Pancreas (tissue), 10 donors: ENCODE results near the gene SH3YL1. TPM values are rescaled to one million over a fixed set of nuclear protein-coding genes. Genes with fewer than 3 reads are reported as not detected.

ENCODE experiments used
- ATAC-seq, 4 donors: fragments of 200-7000 bp; cut with Tn5 transposase; one replicate each; pipeline versions ENCODE4 v1.8.0 to v1.9.1; 2020; ENCODE audit warnings: mild to moderate bottlenecking in 4 of 4, moderate library complexity in 4 of 4
- DNase-seq, 6 donors: peaks; one replicate each; pipeline ENCODE4 v3.0.0-alpha.2; 2020
- FAIRE-seq: peaks from 2 replicates; lab custom pipeline; 2012; peaks lifted over from hg19 to GRCh38; lab: Jason Lieb, UNC
- H3K27ac ChIP-seq, 4 donors: fragments of 200-600 bp; sonication (generic); 1 replicate in 3 of 4; 2 replicates in 1 of 4; pipeline versions ENCODE4 v1.5.0 to v1.8.0; 2020
- H3K27me3 ChIP-seq, 4 donors: fragments of 200-600 bp; one replicate each; pipeline ENCODE4 v1.8.0; 2021
- H3K36me3 ChIP-seq, 3 donors: fragments of 200-600 bp; sonication (generic) in 1 of 3; one replicate each; pipeline versions ENCODE4 v1.5.0 to v1.8.0; 2020 to 2021
- H3K4me1 ChIP-seq, 3 donors: fragments of 200-600 bp; one replicate each; pipeline ENCODE4 v1.8.0; 2021
- H3K4me3 ChIP-seq, 4 donors: fragments of 200-600 bp; sonication (generic) in 2 of 4; one replicate each; pipeline versions ENCODE4 v1.5.0 to v1.8.0; 2020 to 2021
- H3K9me3 ChIP-seq, 4 donors: fragments of 200-600 bp; one replicate each; pipeline ENCODE4 v1.8.0; 2021
- WGBS, 2 donors: extraction: QIAGEN DNeasy Blood & Tissue Kit; methylation state at CpG; one replicate each; pipeline ENCODE4 v1.1.7; 2013; 5-methylcytosine and 5-hydroxymethylcytosine counted together
- intact Hi-C, 3 donors: fragments of 100-400 bp; cut with DNase I; formaldehyde crosslinking; loops; one replicate each; pipeline versions ENCODE4 v1.11.1 to v1.14.2; 2022
- polyA plus RNA-seq, 2 donors: library from polyadenylated mRNA; stranded (reverse); fragments of 200-250 nt; gene quantifications; one replicate each; pipeline ENCODE4 v1.2.3, GENCODE V29; 2013
- total RNA-seq, 6 donors: library from RNA; stranded (reverse); fragmentation: NEBNext Ultra II Directional in 4 of 6; extraction: Animal tissue kit (Norgen Biotek cat#: 25700) in 4 of 6; gene quantifications; one replicate each; pipeline versions ENCODE4 v1.2.1 to v1.2.4, GENCODE V29; 2021 to 2023
- TF ChIP-seq, protein P1 (sequence below), 4 donors: fragments of 200-600 bp; sonication (generic) in 3 of 4; IDR thresholded peaks; one replicate each; pipeline versions ENCODE4 v1.5.0 to v1.8.0; 2021; ENCODE audit warnings: antibody characterized with exemption in 4 of 4
- donor health status: healthy with polysubstance abuse.
- donor health status: DM: no; HTN: no; CAD: no; lungs with moderate emphysema.
- donor health status: DM: no; HTN: no; CAD: no.
- donor health status: control.
- donor health status: control.
- donor health status: Bipolar disorder and iron deficiency.
- donor health status: DM: yes; HTN: yes; CAD: no.
- donor health status: DM: no; HTN: no; CAD: no.
- donor health status: DM: no; HTN: no; CAD: no.
- donor health status: DM: yes; HTN: yes; CAD: no.

SH3YL1 gene
- total and polyA plus RNA-seq, 8 donors: 63.7 to 162 (median 119) TPM

DNA sequence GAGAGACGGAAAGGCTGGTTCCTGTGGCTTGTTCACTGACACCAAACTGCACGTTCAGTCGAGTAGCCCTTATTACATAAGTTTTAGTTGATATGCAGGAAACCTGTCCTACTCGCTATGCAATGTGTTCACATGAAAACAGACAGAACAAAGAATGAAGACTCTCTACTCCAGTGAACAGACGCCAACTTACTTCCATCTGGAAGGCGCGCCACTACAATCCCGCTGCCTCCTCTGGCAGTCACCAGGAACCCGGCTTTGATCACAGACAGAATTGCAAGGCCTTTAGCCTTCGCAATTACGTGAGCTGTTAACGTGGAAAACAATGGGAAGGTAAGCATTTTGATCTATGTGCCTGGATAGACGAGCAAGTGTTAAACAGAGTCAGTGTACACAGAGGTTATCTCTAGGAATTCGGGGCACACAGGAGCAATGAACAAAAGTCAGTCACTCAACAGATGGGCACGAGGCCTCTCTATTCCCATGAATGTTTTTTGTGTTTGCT, 14.2 kb downstream of the SH3YL1 start:
- no peak for ATAC-seq
- H3K4me3 ChIP-seq: no peak overlapping the region
- intact Hi-C loops: no loop called here

DNA sequence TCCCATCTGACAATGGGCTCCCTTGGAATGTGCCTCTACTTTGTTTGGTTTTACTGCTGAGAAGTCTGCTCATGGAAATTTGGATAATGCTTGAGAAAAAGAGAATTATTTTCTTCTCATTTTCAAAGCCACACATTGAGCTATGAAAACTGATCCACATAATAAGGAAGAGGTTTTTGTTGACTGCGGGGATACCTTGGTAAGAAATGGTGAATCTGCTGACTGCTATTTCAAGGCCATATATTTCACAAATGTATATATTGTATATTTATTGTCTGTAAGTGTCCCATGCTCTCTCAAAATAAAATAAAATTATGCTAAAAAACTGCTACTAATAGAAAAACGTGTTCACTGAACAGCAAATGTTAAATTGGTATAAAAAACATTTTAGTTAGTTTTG, 15.1 kb downstream of the SH3YL1 start:
- Histone ChIP-seq H3K4me3 (no peak overlapping the region), H3K27ac (no peak overlapping the region), H3K36me3 (peaks cover 0 to 43% (median 16%) of the 10 kb centered on the region in 3 donors), H3K9me3 (no peaks in the 10 kb centered on the region), H3K4me1 (no peaks in the 10 kb centered on the region), H3K27me3 (no peaks in the 10 kb centered on the region)
- no peak for DNase-seq
- intact Hi-C loops: no loop called here
- no peak for ATAC-seq
- FAIRE-seq: no peak
- WGBS, 2 donors: 73 to 87% methylated on average over 2 of the region's 2 CpGs
- TF ChIP-seq, protein P1, sequence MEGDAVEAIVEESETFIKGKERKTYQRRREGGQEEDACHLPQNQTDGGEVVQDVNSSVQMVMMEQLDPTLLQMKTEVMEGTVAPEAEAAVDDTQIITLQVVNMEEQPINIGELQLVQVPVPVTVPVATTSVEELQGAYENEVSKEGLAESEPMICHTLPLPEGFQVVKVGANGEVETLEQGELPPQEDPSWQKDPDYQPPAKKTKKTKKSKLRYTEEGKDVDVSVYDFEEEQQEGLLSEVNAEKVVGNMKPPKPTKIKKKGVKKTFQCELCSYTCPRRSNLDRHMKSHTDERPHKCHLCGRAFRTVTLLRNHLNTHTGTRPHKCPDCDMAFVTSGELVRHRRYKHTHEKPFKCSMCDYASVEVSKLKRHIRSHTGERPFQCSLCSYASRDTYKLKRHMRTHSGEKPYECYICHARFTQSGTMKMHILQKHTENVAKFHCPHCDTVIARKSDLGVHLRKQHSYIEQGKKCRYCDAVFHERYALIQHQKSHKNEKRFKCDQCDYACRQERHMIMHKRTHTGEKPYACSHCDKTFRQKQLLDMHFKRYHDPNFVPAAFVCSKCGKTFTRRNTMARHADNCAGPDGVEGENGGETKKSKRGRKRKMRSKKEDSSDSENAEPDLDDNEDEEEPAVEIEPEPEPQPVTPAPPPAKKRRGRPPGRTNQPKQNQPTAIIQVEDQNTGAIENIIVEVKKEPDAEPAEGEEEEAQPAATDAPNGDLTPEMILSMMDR (IDR thresholded peaks at IDR 0.05): no peak

More for the DNA sequence above, 14.2 kb downstream of the SH3YL1 start:
- no peaks in the 10 kb centered on the region for H3K27me3 ChIP-seq
- H3K9me3 ChIP-seq: no peaks in the 10 kb centered on the region
- DNase-seq: no peak
- no peaks in the 10 kb centered on the region for H3K4me1 ChIP-seq
- WGBS, 2 donors: 75 to 78% methylated on average over 15 of the region's 15 CpGs
- TF ChIP-seq, protein P1 (IDR thresholded peaks at IDR 0.05): no peak
- no peak for FAIRE-seq
- no peak overlapping the region for H3K27ac ChIP-seq
- H3K36me3 ChIP-seq: peaks cover 0 to 34% (median 12%) of the 10 kb centered on the region in 3 donors

DNA sequence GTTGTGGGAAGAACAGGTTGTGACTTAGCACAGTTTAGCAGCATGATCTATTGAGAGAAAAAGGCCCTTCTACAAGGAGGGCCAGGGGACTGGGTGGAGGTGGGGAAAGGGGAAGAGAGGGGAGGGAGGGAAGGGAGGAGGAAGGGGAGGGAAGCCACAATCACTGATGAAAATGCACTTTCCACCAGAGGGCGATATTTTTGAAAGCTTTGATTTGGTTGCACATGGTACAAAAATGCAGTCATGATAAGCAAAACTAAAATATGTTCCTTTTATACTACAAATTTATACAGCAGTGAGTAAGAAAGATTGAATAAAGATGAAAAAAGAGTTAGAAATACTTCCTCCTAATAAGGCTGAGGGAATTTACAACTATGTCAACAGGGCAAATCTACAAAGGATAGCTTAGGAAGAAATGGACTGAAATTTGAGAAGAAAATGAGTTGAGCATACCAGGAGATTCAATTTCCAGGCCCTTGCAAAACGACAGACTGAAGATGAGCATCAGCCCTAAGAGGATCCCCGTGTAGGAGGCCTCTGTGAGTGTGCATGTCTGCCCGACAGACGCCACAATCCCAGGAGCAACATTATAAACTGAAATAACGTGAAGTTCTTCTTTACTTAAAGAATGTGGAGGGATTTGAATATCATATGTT, 17.2 kb downstream of the SH3YL1 start:
- Histone ChIP-seq H3K4me1 (no peaks in the 10 kb centered on the region), H3K27ac (no peak overlapping the region), H3K4me3 (no peak overlapping the region), H3K27me3 (no peaks in the 10 kb centered on the region), H3K36me3 (peaks cover 0 to 52% (median 19%) of the 10 kb centered on the region in 3 donors), H3K9me3 (peaks cover 0 to 3% (median 0%) of the 10 kb centered on the region in 4 donors)
- DNase-seq (peak in 3 of 6 donors; percentile 26 to 36 (median 32)), FAIRE-seq (no peak), ATAC-seq (peak; percentile 75 to 87 (median 82))
- intact Hi-C loops: no loop called here
- 55 to 57% methylated on average over 6 of the region's 6 CpGs for WGBS, 2 donors
- TF ChIP-seq, protein P1 (IDR thresholded peaks at IDR 0.05): peak; percentile 27 to 52 (median 42)

DNA sequence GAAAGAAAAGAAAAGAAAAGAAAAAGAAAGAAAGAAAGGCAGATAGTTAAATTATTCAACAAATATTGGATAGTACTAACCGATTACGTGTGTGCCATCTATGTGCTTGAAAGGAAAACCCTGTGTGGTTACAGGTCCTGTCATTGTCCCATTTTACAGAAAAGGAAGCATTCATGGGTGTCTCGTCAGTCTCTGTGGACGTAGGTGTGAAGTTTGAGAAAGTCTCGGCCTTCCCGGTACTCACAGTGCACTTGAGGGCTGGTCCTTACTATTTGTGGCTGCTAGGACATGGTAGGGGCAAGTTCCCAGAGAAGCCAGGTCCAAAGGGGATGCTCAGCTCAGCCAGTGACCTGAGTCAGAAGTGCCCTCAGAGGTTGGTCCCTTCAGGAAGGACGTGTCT, 19.3 kb downstream of the SH3YL1 start:
- H3K4me1 ChIP-seq: no peaks in the 10 kb centered on the region
- TF ChIP-seq, protein P1 (IDR thresholded peaks at IDR 0.05): no peak
- DNase-seq: no peak
- H3K27me3 ChIP-seq: no peaks in the 10 kb centered on the region
- peaks cover 0 to 3% (median 0%) of the 10 kb centered on the region in 4 donors for H3K9me3 ChIP-seq
- intact Hi-C loops: no loop called here
- no peak for FAIRE-seq
- no peak overlapping the region for H3K4me3 ChIP-seq
- no peak overlapping the region for H3K27ac ChIP-seq
- WGBS, 2 donors: 95 to 96% methylated on average over 7 of the region's 7 CpGs
- ATAC-seq: no peak
- peaks cover 0 to 40% (median 14%) of the 10 kb centered on the region in 3 donors for H3K36me3 ChIP-seq

DNA sequence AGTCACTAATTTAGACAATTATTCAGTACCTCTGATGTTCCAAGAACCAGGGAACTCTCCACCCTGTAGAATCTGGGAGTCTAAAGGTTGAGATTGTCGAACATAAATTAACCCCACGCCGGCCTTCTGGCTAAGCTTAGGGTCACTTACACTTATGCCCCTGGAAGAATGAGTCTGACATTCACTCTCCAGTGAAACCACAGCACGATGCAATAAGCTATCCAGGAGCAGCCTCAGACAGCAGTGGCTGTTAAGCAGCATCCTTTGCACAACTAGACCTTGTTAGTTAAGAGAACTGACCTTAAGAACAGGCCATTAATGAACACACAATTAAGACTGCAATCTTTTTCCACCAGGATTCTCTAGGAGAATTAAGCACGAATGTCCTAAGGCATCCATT, 25.0 kb downstream of the SH3YL1 start:
- no peak for FAIRE-seq
- H3K9me3 ChIP-seq: peaks cover 0 to 3% (median 0%) of the 10 kb centered on the region in 4 donors
- no peak overlapping the region for H3K4me3 ChIP-seq
- no peak for ATAC-seq
- no peaks in the 10 kb centered on the region for H3K4me1 ChIP-seq
- no peaks in the 10 kb centered on the region for H3K27me3 ChIP-seq
- no peak for DNase-seq
- peaks cover 0 to 25% (median 3%) of the 10 kb centered on the region in 3 donors for H3K36me3 ChIP-seq
- TF ChIP-seq, protein P1 (IDR thresholded peaks at IDR 0.05): no peak
- 85 to 93% methylated on average over 5 of the region's 5 CpGs for WGBS, 2 donors
- H3K27ac ChIP-seq: no peak overlapping the region
- intact Hi-C loops: no loop called here
